Stimulated activated CD8-positive, alpha-beta memory T cell treated with anti-CD3 and anti-CD28 coated beads, Interleukin-12 subunit alpha, Interleukin-12 subunit beta, amount 100 ng/mL, for 24 hours (primary cell): ENCODE results near the gene ALX3.

ENCODE experiments used
- DNase-seq: peaks from one replicate; pipeline ENCODE4 v3.0.0-alpha.2; 2020; ENCODE audit errors: extremely low read depth

Gene ALX3

GRCh38 chr1:110070671-110071242 lies at the start of gene ALX3:
Gene ALX3, minus strand, starts transcription at chr1:110070672. Its CDS starts 60 bp downstream, at chr1:110070612.
- DNase-seq: no peak

GRCh38 chr1:110119843-110120242 lies 49.4 kb upstream of the ALX3 start:
- no peak for DNase-seq

DNA sequence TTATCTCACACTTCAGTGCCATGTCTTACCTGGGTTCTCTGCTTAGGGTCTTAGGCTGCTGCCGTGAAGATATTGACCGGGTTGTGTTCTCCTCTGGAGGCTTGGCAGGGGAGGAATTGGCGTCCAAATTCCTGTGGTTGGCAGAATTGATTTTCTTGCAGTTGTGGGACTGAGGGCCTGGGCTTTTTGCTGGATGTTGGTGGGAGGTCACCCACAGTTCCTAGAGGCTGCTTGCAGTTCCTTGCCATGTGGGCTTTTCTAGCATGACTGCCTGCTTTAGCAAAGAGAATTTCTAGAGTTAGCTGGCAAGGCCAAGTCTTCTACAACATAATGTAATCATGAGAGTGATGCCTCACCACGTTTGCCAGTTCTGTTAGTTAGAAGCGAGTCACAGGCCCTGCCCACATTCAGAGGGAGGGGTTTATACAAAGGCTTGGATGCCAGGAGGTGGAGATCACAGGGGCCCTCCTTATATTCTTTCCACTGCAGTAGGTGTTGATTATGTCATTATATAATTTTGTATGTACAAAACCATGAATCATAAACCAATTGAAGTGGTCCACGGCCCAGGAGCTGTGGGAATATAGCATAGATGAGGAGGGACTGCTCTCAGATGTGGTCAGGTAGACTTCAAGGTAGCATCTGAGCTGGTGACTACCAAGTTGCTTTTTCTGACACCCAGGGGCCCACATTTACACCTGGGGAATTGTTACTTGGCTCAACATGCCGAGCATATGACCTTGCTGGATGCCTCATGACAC lies 48.3 kb upstream of the ALX3 start:
- DNase-seq: no peak

- no peak for DNase-seq
These were observed 44.3 kb upstream of the ALX3 start for GRCh38 chr1:110114784-110115183.

DNA sequence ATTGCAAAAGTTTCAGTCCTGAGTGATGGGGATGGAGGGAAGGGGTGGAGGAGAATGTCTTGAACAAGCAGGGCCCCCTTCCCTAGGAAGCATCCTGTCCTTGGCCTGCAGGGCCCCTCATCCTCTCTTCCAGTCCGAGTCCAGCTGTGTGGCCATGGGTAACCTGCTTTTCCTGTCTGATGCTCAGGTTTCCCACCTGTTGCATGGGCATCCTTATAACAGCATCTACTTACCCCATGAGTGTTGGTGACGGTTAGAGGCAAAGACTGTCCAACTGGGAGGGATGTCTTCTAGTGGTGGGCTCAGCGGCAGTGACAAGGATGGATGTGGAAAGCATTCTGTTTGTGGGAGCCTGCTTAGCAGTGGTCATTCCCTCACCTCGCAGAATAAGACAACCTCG lies 43.7 kb upstream of the ALX3 start:
- no peak for DNase-seq

GRCh38 chr1:110113551-110113950 lies 43.1 kb upstream of the ALX3 start:
- no peak for DNase-seq

DNA sequence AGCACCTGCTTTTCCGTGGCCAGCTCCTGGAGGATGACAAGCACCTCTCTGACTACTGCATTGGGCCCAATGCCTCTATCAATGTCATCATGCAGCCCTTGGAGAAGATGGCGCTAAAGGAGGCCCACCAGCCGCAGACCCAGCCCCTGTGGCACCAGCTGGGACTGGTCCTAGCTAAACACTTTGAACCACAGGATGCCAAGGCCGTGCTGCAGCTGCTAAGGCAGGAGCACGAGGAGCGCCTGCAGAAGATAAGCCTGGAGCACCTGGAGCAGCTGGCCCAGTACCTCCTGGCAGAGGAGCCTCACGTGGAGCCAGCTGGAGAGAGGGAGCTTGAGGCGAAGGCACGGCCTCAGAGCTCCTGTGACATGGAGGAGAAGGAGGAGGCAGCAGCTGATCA lies 42.2 kb upstream of the ALX3 start:
- DNase-seq: no peak

GRCh38 chr1:110112143-110112542 lies 41.7 kb upstream of the ALX3 start, which contains the start of gene UBL4B:
Gene UBL4B, plus strand, starts transcription at chr1:110112443. Its CDS starts 92 bp downstream, at chr1:110112535.
- no peak for DNase-seq

GRCh38 chr1:110111081-110111480 lies 40.6 kb upstream of the ALX3 start:
- no peak for DNase-seq

DNA sequence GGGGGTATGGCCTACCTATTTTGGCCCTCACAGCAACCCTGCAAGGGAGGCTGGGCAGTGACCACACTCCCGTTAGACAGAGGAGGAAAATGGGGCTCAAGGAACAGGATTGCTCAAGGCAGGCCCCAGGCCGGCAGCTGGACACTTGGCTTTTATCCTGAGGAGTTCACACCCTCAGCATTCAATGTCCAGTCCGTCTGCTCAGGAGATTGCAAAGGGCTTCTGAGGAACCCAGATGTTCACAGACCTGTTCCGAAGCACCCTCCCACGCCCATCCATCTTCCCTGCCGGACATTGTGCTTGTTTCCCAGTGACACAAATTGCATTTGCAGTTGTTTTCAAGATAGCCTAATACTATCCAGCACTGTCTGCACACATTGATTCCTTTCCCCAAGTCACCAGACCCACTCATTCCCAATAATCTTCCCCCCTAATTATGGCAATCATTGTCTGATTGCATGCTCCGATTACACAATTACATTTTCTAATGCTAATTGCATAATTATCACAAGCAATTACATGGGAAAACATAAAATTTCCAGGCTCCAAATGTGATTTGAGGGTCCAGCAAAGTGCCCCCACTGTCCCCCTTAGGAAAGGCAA lies 37.5 kb upstream of the ALX3 start:
- DNase-seq: no peak

GRCh38 chr1:110106013-110106941 lies 35.8 kb upstream of the ALX3 start:
- DNase-seq: no peak

- DNase-seq: no peak
These were observed 31.6 kb upstream of the ALX3 start for GRCh38 chr1:110102081-110102480.

GRCh38 chr1:110100335-110100734 lies 29.9 kb upstream of the ALX3 start:
- DNase-seq: no peak

- no peak for DNase-seq
These were observed 28.0 kb upstream of the ALX3 start for GRCh38 chr1:110098222-110099026.

GRCh38 chr1:110097507-110098221 lies 27.2 kb upstream of the ALX3 start:
- DNase-seq: no peak

DNA sequence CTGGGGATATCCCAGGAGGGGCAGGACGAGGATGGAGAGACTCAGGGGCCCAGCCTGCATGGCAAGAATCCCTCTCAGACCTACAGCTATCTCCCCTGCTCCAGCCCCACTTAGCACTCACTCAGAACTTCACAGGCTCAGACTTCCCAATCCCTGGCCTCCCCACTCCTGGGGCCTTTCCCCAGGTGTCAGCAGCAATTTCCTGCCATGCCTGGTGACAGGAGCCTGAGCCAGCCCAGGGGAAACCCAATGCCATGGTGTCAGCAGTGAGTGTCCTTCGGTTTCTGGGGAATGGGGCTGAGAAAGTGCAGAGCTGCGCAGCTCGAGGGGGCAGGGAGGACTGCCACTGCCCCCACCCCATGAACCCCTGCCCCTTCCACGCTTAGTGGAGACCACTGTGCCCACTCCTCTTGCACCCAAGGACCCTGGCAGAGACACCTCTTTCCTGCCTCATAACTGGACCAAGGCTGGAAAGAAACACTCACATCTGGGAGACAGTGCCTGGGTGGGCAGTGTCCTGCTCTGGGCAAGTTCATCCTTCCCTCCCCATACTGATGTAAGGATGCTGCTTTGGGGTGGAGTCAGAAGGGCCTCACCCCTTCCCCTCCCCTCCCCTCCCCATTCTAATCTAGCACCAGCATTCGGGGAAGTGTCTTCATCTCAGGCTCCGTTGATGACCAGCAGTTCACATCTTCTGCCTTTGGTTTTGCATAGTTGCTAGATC lies 24.6 kb upstream of the ALX3 start:
- no peak for DNase-seq

GRCh38 chr1:110092991-110093390 lies 22.5 kb upstream of the ALX3 start:
- no peak for DNase-seq

GRCh38 chr1:110091791-110092190 lies 21.3 kb upstream of the ALX3 start:
- DNase-seq: no peak

DNA sequence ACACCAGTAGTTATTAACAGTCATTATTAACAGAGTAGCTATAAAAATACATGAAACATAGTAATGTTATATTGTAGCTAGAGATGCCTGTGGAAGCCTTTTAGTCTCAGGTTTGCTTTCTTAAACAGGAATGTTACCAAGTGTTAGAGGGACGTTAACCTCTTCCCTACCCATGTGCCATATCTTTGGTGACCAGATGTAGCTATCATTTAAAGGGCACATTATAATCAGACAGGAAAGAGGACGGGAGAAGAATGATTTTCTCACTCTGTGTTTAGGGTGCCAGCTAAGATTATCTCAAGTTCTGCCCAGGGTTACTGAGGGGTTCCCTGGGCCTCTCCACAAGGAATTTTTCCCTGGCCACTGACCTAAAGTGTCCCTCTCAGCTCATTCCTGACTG lies 20.9 kb upstream of the ALX3 start:
- DNase-seq: no peak
